ENCODE measurements around the gene POLR3H.

The POLR3H gene

DNA sequence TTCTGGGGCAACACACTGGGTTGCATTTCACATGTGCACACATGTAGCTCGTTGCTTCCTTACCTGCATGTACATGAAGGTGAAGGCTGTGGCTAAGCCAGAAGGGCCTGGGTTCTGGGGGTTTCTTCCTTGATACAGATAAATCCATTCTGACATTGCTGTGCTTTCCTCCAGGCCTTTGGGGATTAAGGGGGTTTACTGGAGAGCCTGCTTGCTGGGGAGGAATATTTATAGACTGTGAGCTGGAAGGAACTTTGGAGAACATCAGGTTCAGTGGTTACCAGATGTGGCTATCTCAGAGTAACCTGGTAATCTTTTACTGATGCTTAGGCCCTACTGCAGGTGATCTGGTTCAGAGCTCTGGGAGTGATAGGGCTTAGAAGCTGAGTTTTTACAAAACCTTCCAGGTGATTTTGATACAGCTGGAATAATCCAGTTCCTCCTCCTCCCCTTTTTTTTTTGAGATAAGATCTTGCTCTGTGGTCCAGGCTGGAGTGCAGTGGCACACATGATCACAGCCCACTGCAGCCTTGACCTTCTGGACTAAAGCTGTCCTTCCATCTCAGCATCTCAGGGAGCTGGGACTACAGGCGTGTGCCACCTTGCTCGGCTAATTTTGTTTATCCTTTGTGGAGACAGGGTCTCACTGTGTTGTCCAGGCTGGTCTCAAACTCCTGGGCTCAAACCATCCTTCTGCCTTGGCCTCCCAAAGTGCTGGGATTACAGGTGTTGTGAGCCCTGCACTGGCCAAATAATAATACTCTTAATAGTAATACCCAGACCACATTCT lies 55.5 kb downstream of the POLR3H start:
- TF ChIP-seq CTCF (IDR thresholded peaks at IDR 0.05) = no peak

DNA sequence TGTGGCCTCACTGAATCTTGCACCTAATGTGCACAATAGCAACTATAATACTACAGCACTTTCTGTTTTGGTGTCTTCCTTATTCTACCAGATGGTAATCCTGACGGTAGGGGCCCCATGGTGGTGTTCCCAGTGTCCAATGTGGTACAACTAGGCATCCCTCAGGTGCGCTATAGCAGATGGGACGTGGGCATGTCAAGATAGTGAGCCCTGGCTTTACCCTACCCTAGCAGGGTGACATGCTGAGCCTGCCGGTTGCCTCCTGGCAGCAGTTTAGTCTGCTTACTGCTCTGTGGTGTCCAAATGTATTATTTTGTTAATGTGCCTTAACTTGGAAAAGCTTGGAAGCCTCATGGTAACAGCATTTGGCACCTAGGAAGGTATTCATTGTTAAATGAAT lies 56.2 kb downstream of the POLR3H start:
- no peak for TF ChIP-seq CTCF (IDR thresholded peaks at IDR 0.05)

- no peak for TF ChIP-seq CTCF (IDR thresholded peaks at IDR 0.05)
Observed at GRCh38 chr22:41487037-41487935, 57.0 kb downstream of the POLR3H start.

DNA sequence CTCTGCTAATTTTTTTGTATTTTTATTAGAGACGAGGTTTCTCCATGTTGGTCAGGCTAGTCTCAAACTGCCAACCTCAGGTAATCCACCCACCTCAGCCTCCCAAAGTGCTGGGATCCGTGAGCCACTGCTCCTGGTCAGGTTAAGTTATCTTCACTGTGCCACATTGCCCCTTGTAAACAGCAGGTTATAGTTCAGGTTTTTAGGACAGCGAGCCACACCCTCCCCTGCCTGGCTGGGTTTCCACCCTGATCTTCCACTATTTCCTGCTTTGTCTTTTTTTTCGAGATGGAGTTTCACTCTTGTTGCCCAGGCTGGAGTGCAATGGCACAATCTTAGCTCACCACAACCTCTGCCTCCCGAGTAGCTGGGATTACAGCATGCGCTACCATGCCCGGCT lies 59.2 kb downstream of the POLR3H start:
- no peak for TF ChIP-seq CTCF (IDR thresholded peaks at IDR 0.05)

DNA sequence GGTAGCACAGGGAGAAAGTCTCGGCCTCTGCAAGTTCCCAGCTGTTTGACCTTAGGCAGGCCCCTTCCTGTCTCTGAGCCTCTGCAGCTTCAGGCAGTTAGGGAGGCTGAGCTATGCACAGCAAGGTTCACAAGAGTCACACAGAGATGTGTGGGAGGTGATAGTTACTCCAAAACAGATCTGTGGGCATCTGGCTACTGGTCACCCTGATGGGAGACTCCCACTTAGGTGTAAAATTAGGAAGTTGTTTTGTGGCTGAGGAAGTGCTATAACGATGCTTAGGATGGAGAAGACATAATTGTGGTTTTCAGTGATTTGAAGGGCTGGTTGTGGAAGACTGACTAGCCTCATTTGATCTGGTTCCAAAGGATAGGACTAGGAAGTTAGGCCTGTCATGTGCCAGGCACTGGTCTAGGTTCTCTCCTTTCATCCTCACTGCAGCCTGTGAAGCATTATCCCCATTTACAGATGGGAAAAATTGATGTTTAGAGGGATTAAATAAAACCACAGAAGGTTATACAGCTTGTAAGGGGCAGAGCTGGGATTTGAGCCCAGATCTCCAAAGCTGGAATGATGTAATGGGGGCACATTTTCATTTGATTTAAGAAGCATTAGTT lies 61.8 kb downstream of the POLR3H start:
- TF ChIP-seq CTCF (IDR thresholded peaks at IDR 0.05) = no peak

- no peak for TF ChIP-seq CTCF (IDR thresholded peaks at IDR 0.05)
Observed at GRCh38 chr22:41481925-41482318, 62.3 kb downstream of the POLR3H start.

DNA sequence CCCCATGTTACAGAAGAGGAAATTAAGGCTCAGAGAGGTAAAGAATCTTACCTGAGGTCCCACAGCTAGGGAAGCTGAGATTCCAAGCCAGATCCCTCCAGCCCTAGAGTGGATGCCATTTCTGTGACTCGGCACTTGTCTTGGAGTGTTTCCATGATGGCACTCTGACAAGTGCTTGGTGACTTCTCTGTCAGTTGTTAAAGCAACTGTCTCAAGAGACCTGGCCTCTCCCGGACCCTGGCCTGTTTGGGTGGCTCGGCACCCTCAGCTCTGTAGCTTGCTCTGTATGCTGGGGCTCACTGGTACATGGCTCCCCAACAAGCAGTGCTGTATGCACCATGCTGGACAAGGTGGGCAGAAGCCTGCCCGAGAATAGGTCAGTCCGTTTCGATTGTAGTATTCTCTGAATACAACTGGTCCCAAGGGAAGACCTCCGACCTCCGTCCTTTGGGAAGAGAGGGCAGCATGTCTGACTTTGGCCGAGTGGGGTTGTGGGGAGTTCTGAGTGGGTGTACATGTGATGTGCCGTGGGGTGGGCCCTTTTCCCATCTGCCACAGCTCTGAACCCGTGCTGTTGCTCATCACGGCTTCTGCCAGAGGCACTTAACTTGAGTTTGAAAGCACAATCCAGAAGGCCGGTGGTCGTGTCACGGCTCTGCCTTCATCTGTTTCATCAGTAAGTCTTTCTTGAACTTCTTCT lies 63.0 kb downstream of the POLR3H start:
- TF ChIP-seq CTCF (IDR thresholded peaks at IDR 0.05) = no peak

Measured in LNCAP (cell line).